Measurements from ENCODE around the gene SEPHS2.

DNA sequence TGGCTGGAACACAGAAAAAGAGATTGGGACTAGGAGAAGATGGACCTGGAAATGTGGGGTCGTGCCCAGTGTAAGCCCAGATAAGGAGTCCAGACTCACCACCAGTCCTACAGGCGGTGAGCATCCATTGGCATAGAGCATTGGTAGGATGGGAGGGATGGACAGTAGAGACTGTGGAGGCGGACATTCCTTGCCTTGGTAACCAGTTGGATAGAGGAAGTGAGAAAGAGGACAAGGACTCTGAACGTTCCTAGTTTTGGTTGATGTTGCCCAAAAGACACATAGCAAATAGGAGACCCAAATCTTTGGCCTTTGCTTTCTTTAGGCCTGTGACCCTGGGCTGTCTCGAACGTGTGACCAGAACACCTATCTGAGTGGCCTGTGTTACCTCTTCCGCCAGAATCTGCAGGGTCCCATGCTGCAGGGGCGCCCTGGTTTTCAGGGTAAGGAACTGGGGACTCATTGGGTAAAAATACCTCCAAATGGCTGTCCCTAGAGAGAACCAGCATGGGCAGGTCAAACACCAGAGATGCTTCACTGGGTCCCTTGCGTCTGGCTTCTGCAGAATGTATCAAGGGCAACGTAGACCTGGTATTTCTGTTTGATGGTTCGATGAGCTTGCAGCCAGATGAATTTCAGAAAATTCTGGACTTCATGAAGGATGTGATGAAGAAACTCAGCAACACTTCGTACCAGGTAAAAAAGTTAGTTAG, 33.2 kb upstream of the SEPHS2 start:
- TF ChIP-seq, protein P1, sequence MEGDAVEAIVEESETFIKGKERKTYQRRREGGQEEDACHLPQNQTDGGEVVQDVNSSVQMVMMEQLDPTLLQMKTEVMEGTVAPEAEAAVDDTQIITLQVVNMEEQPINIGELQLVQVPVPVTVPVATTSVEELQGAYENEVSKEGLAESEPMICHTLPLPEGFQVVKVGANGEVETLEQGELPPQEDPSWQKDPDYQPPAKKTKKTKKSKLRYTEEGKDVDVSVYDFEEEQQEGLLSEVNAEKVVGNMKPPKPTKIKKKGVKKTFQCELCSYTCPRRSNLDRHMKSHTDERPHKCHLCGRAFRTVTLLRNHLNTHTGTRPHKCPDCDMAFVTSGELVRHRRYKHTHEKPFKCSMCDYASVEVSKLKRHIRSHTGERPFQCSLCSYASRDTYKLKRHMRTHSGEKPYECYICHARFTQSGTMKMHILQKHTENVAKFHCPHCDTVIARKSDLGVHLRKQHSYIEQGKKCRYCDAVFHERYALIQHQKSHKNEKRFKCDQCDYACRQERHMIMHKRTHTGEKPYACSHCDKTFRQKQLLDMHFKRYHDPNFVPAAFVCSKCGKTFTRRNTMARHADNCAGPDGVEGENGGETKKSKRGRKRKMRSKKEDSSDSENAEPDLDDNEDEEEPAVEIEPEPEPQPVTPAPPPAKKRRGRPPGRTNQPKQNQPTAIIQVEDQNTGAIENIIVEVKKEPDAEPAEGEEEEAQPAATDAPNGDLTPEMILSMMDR (IDR thresholded peaks at IDR 0.05), result no peak
- no peak for TF ChIP-seq POLR2A (IDR thresholded peaks at IDR 0.05)

All from thyroid gland (tissue), 4 donors.